ENCODE measurements around the gene TBCB. TPM values are rescaled to one million over a fixed set of nuclear protein-coding genes. Genes with fewer than 3 reads are reported as not detected.

The TBCB gene
- total and polyA plus RNA-seq, 3 donors (not counting 1 experiment from before 2014, with no cell fraction given): 139 to 177 (median 149) TPM

Other genes with a start within 250 kb of the TBCB start
- 1 to 10 TPM; 4.8 to 9.5 TPM for gene APLP1, start 246.9 kb upstream of the TBCB start, total RNA-seq
- gene APLP1, start 246.9 kb upstream of the TBCB start, polyA plus RNA-seq: 4.4 TPM
- gene NFKBID, start 214.9 kb upstream of the TBCB start, total RNA-seq: 10 to 100 TPM; 10.4 to 11.5 TPM
- gene NFKBID, start 214.9 kb upstream of the TBCB start, polyA plus RNA-seq: 4.5 TPM
- 1 to 10 TPM in 1 of 2 donors, under 1 TPM in 1; 0.83 to 1.3 TPM for gene HCST, start 212.9 kb upstream of the TBCB start, total RNA-seq
- gene HCST, start 212.9 kb upstream of the TBCB start, polyA plus RNA-seq: 0.19 TPM
- gene TYROBP, start 207.2 kb upstream of the TBCB start, total RNA-seq: not detected
- not detected for gene TYROBP, start 207.2 kb upstream of the TBCB start, polyA plus RNA-seq
- 10 to 100 TPM in 1 of 2 donors, 1 to 10 TPM in 1; 4.3 to 13.1 TPM for gene LRFN3, start 179.1 kb upstream of the TBCB start, total RNA-seq
- gene LRFN3, start 179.1 kb upstream of the TBCB start, polyA plus RNA-seq: 6.4 TPM
- gene SDHAF1, start 120.3 kb upstream of the TBCB start, total RNA-seq: 10 to 100 TPM; 10.8 to 14.5 TPM
- 15.3 TPM for gene SDHAF1, start 120.3 kb upstream of the TBCB start, polyA plus RNA-seq
- 10 to 100 TPM in 1 of 2 donors, under 1 TPM in 1; 0.78 to 10.0 TPM for gene SYNE4, start 106.7 kb upstream of the TBCB start, total RNA-seq
- gene SYNE4, start 106.7 kb upstream of the TBCB start, polyA plus RNA-seq: 0.46 TPM
- gene ALKBH6, start 101.3 kb upstream of the TBCB start, total RNA-seq: 10 to 100 TPM; 16.2 to 31.4 TPM
- 31.9 TPM for gene ALKBH6, start 101.3 kb upstream of the TBCB start, polyA plus RNA-seq
- 1 to 10 TPM; 3.9 to 5.7 TPM for gene CLIP3, start 82.6 kb upstream of the TBCB start, total RNA-seq
- 0.17 TPM for gene CLIP3, start 82.6 kb upstream of the TBCB start, polyA plus RNA-seq
- 1 to 10 TPM; 2.3 to 2.6 TPM for gene THAP8, start 61.2 kb upstream of the TBCB start, total RNA-seq
- 3.1 TPM for gene THAP8, start 61.2 kb upstream of the TBCB start, polyA plus RNA-seq
- gene WDR62, start 60.6 kb upstream of the TBCB start, total RNA-seq: 10 to 100 TPM in 1 of 2 donors, under 1 TPM in 1; 0.83 to 11.4 TPM
- gene WDR62, start 60.6 kb upstream of the TBCB start, polyA plus RNA-seq: 9.3 TPM
- gene OVOL3, start 4.3 kb upstream of the TBCB start, total RNA-seq: not detected
- gene OVOL3, start 4.3 kb upstream of the TBCB start, polyA plus RNA-seq: not detected
- 10 to 100 TPM; 28.7 to 84.5 TPM for gene POLR2I, start 593 bp upstream of the TBCB start, total RNA-seq
- 57.9 TPM for gene POLR2I, start 593 bp upstream of the TBCB start, polyA plus RNA-seq
- gene CAPNS1, start 24.6 kb downstream of the TBCB start, total RNA-seq: 1,000 to 10,000 TPM in 1 of 2 donors, 100 to 1,000 TPM in 1; 328 to 1,073 TPM
- gene CAPNS1, start 24.6 kb downstream of the TBCB start, polyA plus RNA-seq: 889 TPM
- 1 to 10 TPM in 1 of 2 donors, not detected in 1; 1.0 TPM for gene COX7A1, start 37.0 kb downstream of the TBCB start, total RNA-seq
- not detected for gene COX7A1, start 37.0 kb downstream of the TBCB start, polyA plus RNA-seq
- 1 to 10 TPM; 2.8 to 3.5 TPM for gene ZNF565, start 99.2 kb downstream of the TBCB start, total RNA-seq
- gene ZNF565, start 99.2 kb downstream of the TBCB start, polyA plus RNA-seq: 1.5 TPM
- gene ZNF146, start 99.6 kb downstream of the TBCB start, total RNA-seq: 10 to 100 TPM; 74.5 to 77.3 TPM
- 39.5 TPM for gene ZNF146, start 99.6 kb downstream of the TBCB start, polyA plus RNA-seq